HFF-Myc (cell line): Measurements from ENCODE around the gene RCSD1.

Experiments
- DNase-seq: peaks from one replicate; pipeline ENCODE4 v3.0.0-alpha.2; 2011; ENCODE audit warnings: low read depth; ENCODE audit errors: extremely low read depth
- H3K4me3 ChIP-seq: replicated peaks from 2 replicates; pipeline ENCODE4 v1.5.1; 2011; ENCODE audit warnings: low read depth, mild to moderate bottlenecking, control low read depth, low read length
- TF ChIP-seq, protein P1 (sequence below): IDR thresholded peaks from 2 replicates; pipeline ENCODE4 v1.5.1; 2012; ENCODE audit warnings: mild to moderate bottlenecking, low read depth, low read length, control low read depth; ENCODE audit errors: missing control alignments

Gene RCSD1

DNA sequence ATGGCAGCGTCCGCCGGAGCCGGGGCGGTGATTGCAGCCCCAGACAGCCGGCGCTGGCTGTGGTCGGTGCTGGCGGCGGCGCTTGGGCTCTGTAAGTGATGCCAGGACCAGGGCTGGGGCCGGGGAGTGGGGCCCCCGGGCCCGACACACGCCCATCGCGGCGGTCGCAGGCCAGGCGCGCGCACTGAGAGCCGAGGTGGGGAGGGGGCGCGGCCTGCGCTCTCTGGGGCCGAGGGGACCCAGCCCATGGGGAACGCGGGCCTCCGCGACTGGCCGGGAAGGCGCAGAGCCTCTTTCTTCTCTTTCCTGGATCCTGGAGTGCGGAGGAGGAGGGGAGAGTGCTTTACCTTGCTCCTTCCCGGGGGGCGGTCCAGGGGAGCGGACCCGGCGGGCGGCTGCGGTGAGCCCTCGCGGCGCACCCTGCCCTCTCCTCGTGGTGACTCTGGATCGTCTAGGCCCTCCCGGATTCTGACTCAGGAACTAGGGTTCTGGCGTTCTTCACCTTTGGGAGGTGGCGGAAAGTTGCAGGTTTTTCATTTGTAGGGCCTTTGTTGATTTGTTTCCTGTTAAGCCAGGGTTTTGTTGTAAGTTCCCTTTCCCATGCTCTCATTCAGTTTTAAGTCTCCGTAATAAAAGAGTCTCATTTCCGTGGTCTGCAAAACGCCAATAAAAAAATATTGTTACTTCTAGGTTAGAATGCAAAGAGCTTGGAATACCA, 92.3 kb downstream of the RCSD1 start:
- no peak for DNase-seq
- TF ChIP-seq, protein P1, sequence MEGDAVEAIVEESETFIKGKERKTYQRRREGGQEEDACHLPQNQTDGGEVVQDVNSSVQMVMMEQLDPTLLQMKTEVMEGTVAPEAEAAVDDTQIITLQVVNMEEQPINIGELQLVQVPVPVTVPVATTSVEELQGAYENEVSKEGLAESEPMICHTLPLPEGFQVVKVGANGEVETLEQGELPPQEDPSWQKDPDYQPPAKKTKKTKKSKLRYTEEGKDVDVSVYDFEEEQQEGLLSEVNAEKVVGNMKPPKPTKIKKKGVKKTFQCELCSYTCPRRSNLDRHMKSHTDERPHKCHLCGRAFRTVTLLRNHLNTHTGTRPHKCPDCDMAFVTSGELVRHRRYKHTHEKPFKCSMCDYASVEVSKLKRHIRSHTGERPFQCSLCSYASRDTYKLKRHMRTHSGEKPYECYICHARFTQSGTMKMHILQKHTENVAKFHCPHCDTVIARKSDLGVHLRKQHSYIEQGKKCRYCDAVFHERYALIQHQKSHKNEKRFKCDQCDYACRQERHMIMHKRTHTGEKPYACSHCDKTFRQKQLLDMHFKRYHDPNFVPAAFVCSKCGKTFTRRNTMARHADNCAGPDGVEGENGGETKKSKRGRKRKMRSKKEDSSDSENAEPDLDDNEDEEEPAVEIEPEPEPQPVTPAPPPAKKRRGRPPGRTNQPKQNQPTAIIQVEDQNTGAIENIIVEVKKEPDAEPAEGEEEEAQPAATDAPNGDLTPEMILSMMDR, result no peak
- peak overlapping the region; percentile 84 for H3K4me3 ChIP-seq

DNA sequence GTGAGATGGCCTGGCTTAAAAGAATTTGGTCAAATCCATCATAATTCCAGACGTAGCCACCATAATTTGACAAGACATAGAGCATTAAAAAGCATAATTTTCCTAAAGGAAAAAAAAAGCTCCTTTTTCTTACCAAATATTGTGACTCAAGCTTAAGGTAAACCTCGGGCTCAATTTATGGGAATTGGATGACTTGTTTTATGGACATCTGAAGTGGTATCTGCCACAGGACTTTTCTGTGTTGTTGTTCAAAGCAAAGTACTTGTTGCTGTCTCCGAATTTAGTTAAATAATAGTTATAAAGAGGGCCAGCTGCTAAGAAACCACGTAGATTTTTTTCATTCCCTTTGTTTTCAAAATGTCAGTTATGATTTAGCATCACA, 92.8 kb downstream of the RCSD1 start:
- TF ChIP-seq, protein P1, result no peak
- no peak for DNase-seq
- H3K4me3 ChIP-seq, result peak overlapping the region; percentile 84

DNA sequence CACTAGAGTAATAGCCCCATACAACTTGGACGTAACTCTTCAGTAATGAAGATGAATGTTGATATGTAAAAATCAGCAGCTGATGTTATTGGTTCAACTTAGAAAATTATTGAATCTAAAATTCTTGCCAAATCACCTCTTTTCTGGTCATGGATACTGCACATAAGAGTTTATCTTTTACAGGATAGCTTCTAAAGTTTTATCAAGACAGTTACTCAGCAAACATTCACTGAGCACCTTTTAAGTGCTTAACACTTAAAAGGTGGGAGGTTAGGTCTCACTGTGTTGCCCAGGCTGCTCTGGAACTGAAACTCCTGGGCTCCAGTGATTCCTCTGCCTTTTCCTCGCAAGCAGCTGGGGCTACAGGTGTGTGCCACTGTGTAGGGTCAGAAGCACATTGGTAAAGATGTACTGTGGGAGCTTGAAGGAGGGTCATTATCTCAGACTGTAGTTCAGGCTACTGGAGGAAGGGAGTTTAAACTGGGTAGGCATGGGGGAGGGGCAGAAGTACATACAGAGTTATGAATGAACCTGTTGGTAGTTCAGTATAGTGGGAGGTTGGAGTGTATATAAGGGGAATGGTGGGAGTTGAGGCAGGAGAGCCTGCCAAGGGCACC, 93.8 kb downstream of the RCSD1 start:
- H3K4me3 ChIP-seq, result peak overlapping the region; percentile 84
- TF ChIP-seq, protein P1, result no peak
- no peak for DNase-seq

DNA sequence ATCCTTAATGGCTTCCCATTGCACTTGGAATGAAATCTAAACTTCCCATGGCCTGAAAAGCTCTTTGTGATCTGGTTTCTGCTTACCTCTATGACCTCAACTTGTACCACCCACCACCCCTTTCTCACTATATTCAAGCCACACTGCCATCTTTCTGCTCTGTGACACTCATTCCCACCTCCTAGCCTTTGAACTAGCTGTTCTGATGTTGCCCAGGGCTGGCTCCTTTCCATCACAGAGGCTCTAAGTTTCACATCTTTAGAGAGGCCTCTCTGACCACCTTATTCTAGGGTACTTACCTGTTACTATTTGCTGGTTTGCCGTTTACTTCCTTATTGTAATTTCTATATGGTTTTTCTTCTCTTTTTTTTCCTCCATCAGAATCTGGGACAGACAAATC, 96.0 kb downstream of the RCSD1 start:
- TF ChIP-seq, protein P1, result no peak
- H3K4me3 ChIP-seq, result no peak overlapping the region
- no peak for DNase-seq

DNA sequence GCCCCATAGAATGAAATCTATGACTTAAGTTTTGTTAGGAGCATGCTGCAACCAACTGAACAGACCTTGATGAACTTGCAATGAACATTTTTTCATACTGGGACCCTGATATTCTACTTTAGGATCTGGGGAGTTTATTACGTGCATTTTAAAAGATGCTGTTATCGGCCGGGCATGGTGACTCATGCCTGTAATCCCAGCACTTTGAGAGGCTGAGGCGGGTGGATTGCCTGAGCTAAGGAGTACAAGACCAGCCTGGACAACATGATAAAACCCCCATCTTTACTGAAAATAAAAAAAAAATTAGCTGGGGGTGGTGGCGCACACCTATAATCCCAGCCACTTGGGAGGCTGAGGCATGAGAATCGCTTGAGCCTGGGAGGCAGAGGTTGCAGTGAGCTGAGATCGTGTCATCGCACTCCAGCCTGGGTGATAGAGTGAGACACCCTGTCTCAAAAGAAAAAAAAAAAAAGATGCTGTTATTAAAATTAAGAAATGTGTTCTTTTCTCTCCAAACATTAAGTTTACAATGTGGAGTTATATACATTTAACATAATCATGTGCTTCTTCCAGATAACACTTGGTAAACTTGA, 98.9 kb downstream of the RCSD1 start:
- TF ChIP-seq, protein P1, result no peak
- H3K4me3 ChIP-seq, result no peak overlapping the region
- no peak for DNase-seq

DNA sequence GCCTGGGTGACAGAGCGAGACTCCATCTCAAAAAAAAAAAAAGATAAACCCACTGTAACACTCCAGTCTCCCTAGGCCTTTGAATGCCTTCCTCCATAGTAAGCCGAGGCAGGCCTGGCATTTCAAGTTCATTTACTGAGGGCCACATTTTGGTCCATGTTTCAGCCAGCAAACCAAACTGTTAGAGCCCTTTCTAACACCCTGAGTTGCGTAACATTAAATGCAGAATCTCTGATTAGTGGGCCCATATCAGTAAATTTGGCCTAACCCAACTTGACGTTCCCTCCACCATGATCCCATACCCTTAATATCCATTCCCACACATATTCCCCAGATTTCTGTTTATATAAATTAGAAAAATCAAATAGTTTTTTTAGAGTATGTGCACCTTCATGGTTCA, 104.2 kb downstream of the RCSD1 start:
- TF ChIP-seq, protein P1, result no peak
- no peak overlapping the region for H3K4me3 ChIP-seq
- DNase-seq, result no peak

DNA sequence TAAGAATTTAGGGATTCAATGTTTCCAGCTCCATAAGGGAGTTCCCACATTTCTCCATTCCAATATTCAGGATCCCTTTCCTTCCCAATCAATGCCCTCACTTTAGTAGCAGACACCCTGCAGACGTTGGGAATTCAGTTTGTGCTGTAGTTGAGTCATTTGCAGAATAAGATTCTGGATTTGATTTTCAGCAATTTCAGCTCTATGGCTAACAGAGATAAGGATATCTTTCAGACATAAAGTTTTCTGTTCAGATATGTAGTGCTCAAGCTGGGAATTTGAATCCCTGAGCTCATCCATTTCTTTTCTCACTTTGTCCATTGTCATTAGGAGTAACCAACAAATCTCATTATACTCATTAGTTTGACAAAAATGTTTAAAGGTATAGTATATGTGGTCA, 104.8 kb downstream of the RCSD1 start:
- H3K4me3 ChIP-seq, result no peak overlapping the region
- DNase-seq, result no peak
- TF ChIP-seq, protein P1, result no peak
